Measurements from ENCODE around the gene CRACDL.

CRACDL gene

GRCh38 chr2:98801286-98801685 lies 134.7 kb downstream of the CRACDL start:
- DNase-seq, result no peak

GRCh38 chr2:98800330-98801064 lies 135.5 kb downstream of the CRACDL start:
- no peak for DNase-seq

GRCh38 chr2:98799375-98800329 lies 136.4 kb downstream of the CRACDL start:
- no peak for DNase-seq

GRCh38 chr2:98796775-98797544 lies 139.1 kb downstream of the CRACDL start:
- no peak for DNase-seq

GRCh38 chr2:98795891-98796676 lies 139.9 kb downstream of the CRACDL start:
- no peak for DNase-seq

GRCh38 chr2:98793897-98794830 lies 141.9 kb downstream of the CRACDL start:
- no peak for DNase-seq

GRCh38 chr2:98793275-98793674 lies 142.8 kb downstream of the CRACDL start:
- DNase-seq, result no peak

- no peak for DNase-seq
These were observed 145.8 kb downstream of the CRACDL start for GRCh38 chr2:98790221-98790620.

GRCh38 chr2:98787700-98788099 lies 148.3 kb downstream of the CRACDL start:
- DNase-seq, result no peak

- no peak for DNase-seq
These were observed 149.8 kb downstream of the CRACDL start for GRCh38 chr2:98786179-98786578.

GRCh38 chr2:98782570-98782969 lies 153.5 kb downstream of the CRACDL start:
- DNase-seq, result no peak

- no peak for DNase-seq
These were observed 154.2 kb downstream of the CRACDL start for GRCh38 chr2:98781822-98782221.

GRCh38 chr2:98778741-98779483 lies 157.1 kb downstream of the CRACDL start:
- no peak for DNase-seq

GRCh38 chr2:98778151-98778550 lies 157.9 kb downstream of the CRACDL start:
- no peak for DNase-seq

- no peak for DNase-seq
These were observed 158.3 kb downstream of the CRACDL start for GRCh38 chr2:98777710-98778109.

- DNase-seq, result no peak
These were observed 158.9 kb downstream of the CRACDL start for GRCh38 chr2:98777076-98777475.

GRCh38 chr2:98776136-98776535 lies 159.9 kb downstream of the CRACDL start:
- DNase-seq, result no peak

- no peak for DNase-seq
These were observed 160.7 kb downstream of the CRACDL start for GRCh38 chr2:98775146-98775986.

- DNase-seq, result no peak
These were observed 162.1 kb downstream of the CRACDL start for GRCh38 chr2:98773907-98774306.
